ENCODE data around the gene CLEC16A. TPM values are rescaled to one million over a fixed set of nuclear protein-coding genes. Genes with fewer than 3 reads are reported as not detected.

Gene CLEC16A
- total and polyA plus RNA-seq, 9 of the 15 experiments (the other 6 are each of a cell fraction or from before 2014, with no cell fraction given): 1.00 to 22.3 (median 10.0) TPM

GRCh38 chr16:11094075-11094856 is 149.9 kb downstream of the CLEC16A start (continued):
- no peak for TF ChIP-seq RNF219 (CRISPR knock-in tag; IDR thresholded peaks at IDR 0.05)
- no peak for TF ChIP-seq POLR2A (conservative IDR thresholded peaks at IDR 0.05)
- no peak for TF ChIP-seq BRCA1 (IDR thresholded peaks at IDR 0.05)
- TF ChIP-seq BRCA1 (CRISPR knock-in tag; IDR thresholded peaks at IDR 0.05): no peak
- peak; percentile 21; the same call in 1 of the 2 replicates for TF ChIP-seq BHLHE40 (IDR thresholded peaks at IDR 0.05; ENCODE audit: low read length)
- peak; percentile 74; the same call in 1 of the 2 replicates for TF ChIP-seq PTTG1 (tag; IDR thresholded peaks at IDR 0.05; ENCODE audit: low read depth)
- TF ChIP-seq RBM15 (IDR thresholded peaks at IDR 0.05; ENCODE audit: insufficient read depth, low read length): no peak
- no peak for TF ChIP-seq BRD4 (IDR thresholded peaks at IDR 0.05)
- TF ChIP-seq NONO (IDR thresholded peaks at IDR 0.05; ENCODE audit: low read depth in 2 of 2, low read length in 1 of 2): 0 out of 4 replicates have a peak, but pooled peaks of 1 of the 2 experiments have one; percentile 15
- TF ChIP-seq CCAR2 (IDR thresholded peaks at IDR 0.05; ENCODE audit: low read depth, low read length): no peak
- TF ChIP-seq CEBPG (CRISPR knock-in tag; IDR thresholded peaks at IDR 0.05): no peak
- no peak for TF ChIP-seq CEBPG (tag; conservative IDR thresholded peaks at IDR 0.05 in 1 of 2, IDR thresholded peaks at IDR 0.05 in 1 of 2)
- TF ChIP-seq ZNF124 (CRISPR knock-in tag; IDR thresholded peaks at IDR 0.05): no peak
- peak; percentile 43; the same call in 1 of the 2 replicates for TF ChIP-seq ZBTB17 (CRISPR knock-in tag; IDR thresholded peaks at IDR 0.05)
- peak; percentile 60 to 92; a peak in 3 of 4 replicates for TF ChIP-seq RCOR1 (IDR thresholded peaks at IDR 0.05; ENCODE audit: borderline replicate concordance in 1 of 2, low read depth in 2 of 2, low read length in 2 of 2)
- TF ChIP-seq U2AF2 (optimal IDR thresholded peaks at IDR 0.05; ENCODE audit: low read depth, low read length): no peak
- TF ChIP-seq TRIM24 (IDR thresholded peaks at IDR 0.05): peak; percentile 18 to 41; a peak in 1 of 4 replicates
- no peak for TF ChIP-seq ARID3A (IDR thresholded peaks at IDR 0.05; ENCODE audit: borderline replicate concordance, low read depth, low read length)
- TF ChIP-seq KLF16 (IDR thresholded peaks at IDR 0.05): 0 out of 2 replicates have a peak, but pooled peaks have one; percentile 64
- peak; percentile 76; the same call in 1 of the 2 replicates for TF ChIP-seq PHF21A (IDR thresholded peaks at IDR 0.05; ENCODE audit: borderline replicate concordance, low read depth)
- peak; percentile 55; the same call in 1 of the 2 replicates for TF ChIP-seq NBN (IDR thresholded peaks at IDR 0.05; ENCODE audit: low read depth)
- TF ChIP-seq ATF4 (CRISPR knock-in tag; IDR thresholded peaks at IDR 0.05): 0 out of 2 replicates have a peak, but pooled peaks have one; percentile 12
- TF ChIP-seq CBFA2T3 (IDR thresholded peaks at IDR 0.05): peak; percentile 91
- no peak for TF ChIP-seq ASH1L (IDR thresholded peaks at IDR 0.05; ENCODE audit: borderline replicate concordance, low read depth, partially characterized antibody)
- TF ChIP-seq C11orf30 (IDR thresholded peaks at IDR 0.05; ENCODE audit: low read depth): peak; percentile 70
- peak; percentile 75 to 81 for TF ChIP-seq NRF1 (conservative IDR thresholded peaks at IDR 0.05 in 1 of 2, IDR thresholded peaks at IDR 0.05 in 1 of 2)
- no peak for TF ChIP-seq YBX1 (IDR thresholded peaks at IDR 0.05)

Data from K562 (cell line).